Stimulated activated naive B cell treated with anti-CD40 and anti-IgM and Interleukin-4, amounts not matched to agents 10 μg/mL and 1 μg/mL and 100 μg/mL, for 72 hours (primary cell): ENCODE measurements around the gene ACAN.

Experiments used
- ATAC-seq, 2 donors: fragments of 150-1000 bp; cut with Tn5 transposase; replicated peaks; 2 replicates each; pipeline ENCODE4 v1.10.0; 2021; ENCODE audit warnings: moderate library complexity in 1 of 2
- DNase-seq: peaks from one replicate; pipeline ENCODE4 v3.0.0; 2021
- H3K27ac Mint-ChIP-seq: one replicate; pipeline ENCODE4 v1.8.0; 2022; ENCODE audit warnings: mild to moderate bottlenecking, mixed read lengths
- H3K27me3 Mint-ChIP-seq, 2 donors: one replicate each; pipeline ENCODE4 v1.8.0; 2022; ENCODE audit warnings: mixed read lengths in 2 of 2
- H3K36me3 Mint-ChIP-seq, 2 donors: one replicate each; pipeline ENCODE4 v1.8.0; 2022; ENCODE audit warnings: mixed read lengths in 2 of 2, mild to moderate bottlenecking in 1 of 2
- H3K4me1 Mint-ChIP-seq, 2 donors: one replicate each; pipeline ENCODE4 v1.8.0; 2022; ENCODE audit warnings: mixed read lengths in 2 of 2, mild to moderate bottlenecking in 1 of 2
- H3K4me3 Mint-ChIP-seq, 2 donors: one replicate each; pipeline ENCODE4 v1.8.0; 2022; ENCODE audit warnings: mild to moderate bottlenecking in 2 of 2, mixed read lengths in 2 of 2, moderate library complexity in 1 of 2
- H3K9me3 Mint-ChIP-seq, 2 donors: one replicate each; pipeline ENCODE4 v1.8.0; 2022; ENCODE audit warnings: mixed read lengths in 2 of 2, mild to moderate bottlenecking in 1 of 2

ACAN gene

DNA sequence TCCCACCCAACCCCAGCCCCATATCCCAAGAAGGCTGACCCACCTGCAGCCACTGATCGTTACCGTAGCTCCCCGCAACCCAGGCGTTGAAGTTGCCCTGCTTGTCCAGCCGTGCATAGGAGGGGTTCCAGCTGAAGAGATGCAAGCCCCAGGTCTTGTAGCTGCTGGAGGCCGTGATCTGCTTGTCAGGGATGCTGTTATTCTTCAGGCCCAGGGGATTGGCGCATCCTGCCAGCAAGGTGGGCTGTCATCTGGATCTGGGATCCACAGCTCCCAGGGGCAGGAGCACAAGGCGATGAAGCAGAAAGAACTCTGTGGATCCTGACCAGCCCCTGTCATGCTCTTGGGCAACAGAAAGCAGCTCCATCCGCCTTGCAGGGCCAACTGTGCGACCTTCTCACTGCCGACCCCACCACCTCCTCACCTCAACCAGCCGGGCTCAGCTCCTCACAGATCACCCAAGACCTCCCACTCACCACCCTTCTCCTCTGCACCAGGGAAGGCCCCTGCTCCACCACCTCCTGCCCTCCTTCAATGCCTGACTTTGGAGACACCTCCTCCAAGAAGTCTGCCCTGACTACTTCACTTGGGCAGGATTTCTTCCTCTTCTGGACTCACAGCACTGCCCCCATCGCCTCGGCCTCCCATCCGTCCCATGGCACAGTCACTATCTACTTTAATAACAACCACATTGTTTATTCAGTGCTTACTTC lies 98.4 kb downstream of the ACAN start:
- Mint-ChIP-seq H3K4me3 (no peak overlapping the region), H3K4me1 (peaks cover 6 to 19% of the 10 kb centered on the region in 2 donors), H3K9me3 (no peaks in the 10 kb centered on the region), H3K36me3 (no peaks in the 10 kb centered on the region), H3K27ac (no peak overlapping the region), H3K27me3 (peaks cover 0 to 2% of the 10 kb centered on the region in 2 donors)
- DNase-seq (no peak), ATAC-seq (no peak)

- Mint-ChIP-seq H3K36me3 (no peaks in the 10 kb centered on the region), H3K4me1 (peaks cover 6 to 12% of the 10 kb centered on the region in 2 donors), H3K27ac (no peak overlapping the region), H3K9me3 (no peaks in the 10 kb centered on the region), H3K27me3 (no peaks in the 10 kb centered on the region), H3K4me3 (no peak overlapping the region)
- no peak for ATAC-seq
- no peak for DNase-seq
Measured at GRCh38 chr15:88902221-88902835, 99.1 kb downstream of the ACAN start.

- Mint-ChIP-seq H3K36me3 (no peaks in the 10 kb centered on the region), H3K27me3 (no peaks in the 10 kb centered on the region), H3K4me3 (no peak overlapping the region), H3K27ac (no peak overlapping the region), H3K9me3 (no peaks in the 10 kb centered on the region), H3K4me1 (peaks cover 3 to 7% of the 10 kb centered on the region in 2 donors)
- DNase-seq (no peak), ATAC-seq (no peak)
Measured at GRCh38 chr15:88902846-88903245, 99.6 kb downstream of the ACAN start.

DNA sequence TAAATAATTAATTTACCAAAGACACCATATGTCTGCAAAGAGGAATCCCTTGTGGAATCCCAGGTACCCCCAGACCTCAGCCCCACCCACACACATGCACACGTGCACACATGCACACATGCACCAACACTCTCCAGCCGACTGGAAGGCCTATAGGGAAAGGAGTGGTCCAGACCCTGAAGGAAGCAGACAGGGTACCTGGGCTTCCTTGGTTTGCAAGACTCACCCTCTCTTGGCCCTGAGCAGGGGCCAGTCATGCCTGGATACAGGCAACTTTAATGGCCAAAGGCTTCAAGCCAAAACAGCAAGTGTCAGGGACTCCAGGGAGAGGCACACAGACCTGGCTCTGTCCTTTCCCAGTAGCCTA lies 101.0 kb downstream of the ACAN start:
- H3K9me3 Mint-ChIP-seq = no peaks in the 10 kb centered on the region
- no peaks in the 10 kb centered on the region for H3K27me3 Mint-ChIP-seq
- DNase-seq (no peak), ATAC-seq (peak in 1 of 2 donors; percentile 12)
- peaks cover 3 to 7% of the 10 kb centered on the region in 2 donors for H3K4me1 Mint-ChIP-seq
- no peaks in the 10 kb centered on the region for H3K36me3 Mint-ChIP-seq
- H3K27ac Mint-ChIP-seq = no peak overlapping the region
- H3K4me3 Mint-ChIP-seq = no peak overlapping the region

GRCh38 chr15:88904624-88905327 lies 101.5 kb downstream of the ACAN start:
- ATAC-seq (peak; percentile 92), DNase-seq (peak; percentile 66)
- Mint-ChIP-seq H3K4me1 (peaks cover 5 to 7% of the 10 kb centered on the region in 2 donors), H3K27me3 (no peaks in the 10 kb centered on the region), H3K9me3 (no peaks in the 10 kb centered on the region), H3K27ac (no peak overlapping the region), H3K36me3 (no peaks in the 10 kb centered on the region), H3K4me3 (no peak overlapping the region)

GRCh38 chr15:88905576-88905975 lies 102.3 kb downstream of the ACAN start:
- no peak for ATAC-seq

DNA sequence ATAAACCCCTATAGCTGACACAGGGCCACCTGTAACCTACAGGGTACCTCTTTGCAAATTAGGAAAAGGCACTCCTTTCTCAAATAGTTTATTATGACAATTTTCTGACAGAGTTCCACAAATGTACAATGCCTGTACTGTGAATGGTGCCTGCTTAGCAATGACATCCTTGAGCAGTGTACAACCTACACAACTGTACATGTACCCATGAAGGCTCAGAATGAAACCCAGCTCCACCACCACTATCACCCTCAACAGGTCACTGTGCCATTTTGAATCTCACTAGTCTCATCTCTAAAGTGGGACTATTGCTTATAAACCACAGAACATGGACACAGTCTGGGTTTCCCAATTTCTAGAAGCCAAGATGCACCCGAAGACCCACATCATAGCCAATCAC lies 102.9 kb downstream of the ACAN start:
- Mint-ChIP-seq H3K27ac (no peak overlapping the region), H3K9me3 (no peaks in the 10 kb centered on the region), H3K36me3 (no peaks in the 10 kb centered on the region), H3K4me3 (no peak overlapping the region), H3K4me1 (peaks cover 10 to 15% of the 10 kb centered on the region in 2 donors), H3K27me3 (no peaks in the 10 kb centered on the region)
- no peak for DNase-seq
- no peak for ATAC-seq

More at GRCh38 chr15:88905576-88905975, 102.3 kb downstream of the ACAN start:
- Mint-ChIP-seq H3K4me3 (no peak overlapping the region), H3K4me1 (peaks cover 10 to 15% of the 10 kb centered on the region in 2 donors), H3K27me3 (no peaks in the 10 kb centered on the region), H3K36me3 (no peaks in the 10 kb centered on the region), H3K27ac (no peak overlapping the region), H3K9me3 (no peaks in the 10 kb centered on the region)
- DNase-seq = no peak

DNA sequence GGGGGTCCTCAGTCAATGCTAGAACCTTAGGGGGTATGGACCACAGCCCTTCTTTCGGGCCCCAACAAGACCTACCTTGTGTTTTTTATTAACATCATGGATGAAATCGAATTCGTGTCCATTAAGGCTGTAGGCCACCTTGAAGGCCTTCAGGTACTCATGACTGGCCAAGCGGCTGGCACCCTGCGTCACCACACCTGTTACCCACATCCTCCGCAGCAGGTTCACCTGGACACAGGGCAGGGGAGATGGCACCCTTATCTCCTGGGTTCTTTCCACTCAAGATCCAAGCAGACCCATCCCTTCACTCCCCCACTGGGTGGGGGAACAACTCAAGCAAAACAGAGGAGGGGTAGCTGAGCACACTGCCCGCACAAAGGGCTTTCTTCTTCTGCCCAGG lies 103.3 kb downstream of the ACAN start:
- Mint-ChIP-seq H3K4me1 (peaks cover 10 to 15% of the 10 kb centered on the region in 2 donors), H3K36me3 (no peaks in the 10 kb centered on the region), H3K27me3 (no peaks in the 10 kb centered on the region), H3K9me3 (no peaks in the 10 kb centered on the region), H3K27ac (no peak overlapping the region), H3K4me3 (no peak overlapping the region)
- no peak for ATAC-seq
- no peak for DNase-seq

GRCh38 chr15:88907111-88907510 lies 103.9 kb downstream of the ACAN start:
- H3K36me3 Mint-ChIP-seq = no peaks in the 10 kb centered on the region
- H3K27ac Mint-ChIP-seq = no peak overlapping the region
- no peaks in the 10 kb centered on the region for H3K9me3 Mint-ChIP-seq
- no peak for ATAC-seq
- peaks cover 12 to 19% of the 10 kb centered on the region in 2 donors for H3K4me1 Mint-ChIP-seq
- no peak overlapping the region for H3K4me3 Mint-ChIP-seq
- H3K27me3 Mint-ChIP-seq = no peaks in the 10 kb centered on the region
- DNase-seq = no peak

- DNase-seq (no peak), ATAC-seq (no peak)
- Mint-ChIP-seq H3K36me3 (no peaks in the 10 kb centered on the region), H3K9me3 (no peaks in the 10 kb centered on the region), H3K27ac (no peak overlapping the region), H3K4me3 (no peak overlapping the region), H3K27me3 (no peaks in the 10 kb centered on the region), H3K4me1 (peaks cover 13 to 28% of the 10 kb centered on the region in 2 donors)
Measured at GRCh38 chr15:88908123-88908522, 104.9 kb downstream of the ACAN start.

- DNase-seq (no peak), ATAC-seq (no peak)
- Mint-ChIP-seq H3K9me3 (no peaks in the 10 kb centered on the region), H3K27me3 (no peaks in the 10 kb centered on the region), H3K4me3 (no peak overlapping the region), H3K36me3 (no peaks in the 10 kb centered on the region), H3K4me1 (peaks cover 16 to 35% of the 10 kb centered on the region in 2 donors), H3K27ac (no peak overlapping the region)
Measured at GRCh38 chr15:88908697-88909621, 105.7 kb downstream of the ACAN start.

GRCh38 chr15:88909956-88910831 lies 107.0 kb downstream of the ACAN start:
- no peaks in the 10 kb centered on the region for H3K9me3 Mint-ChIP-seq
- no peak for ATAC-seq
- no peak for DNase-seq
- H3K27me3 Mint-ChIP-seq = no peaks in the 10 kb centered on the region
- peaks cover 13 to 27% of the 10 kb centered on the region in 2 donors for H3K4me1 Mint-ChIP-seq
- no peak overlapping the region for H3K27ac Mint-ChIP-seq
- no peaks in the 10 kb centered on the region for H3K36me3 Mint-ChIP-seq
- H3K4me3 Mint-ChIP-seq = no peak overlapping the region

DNA sequence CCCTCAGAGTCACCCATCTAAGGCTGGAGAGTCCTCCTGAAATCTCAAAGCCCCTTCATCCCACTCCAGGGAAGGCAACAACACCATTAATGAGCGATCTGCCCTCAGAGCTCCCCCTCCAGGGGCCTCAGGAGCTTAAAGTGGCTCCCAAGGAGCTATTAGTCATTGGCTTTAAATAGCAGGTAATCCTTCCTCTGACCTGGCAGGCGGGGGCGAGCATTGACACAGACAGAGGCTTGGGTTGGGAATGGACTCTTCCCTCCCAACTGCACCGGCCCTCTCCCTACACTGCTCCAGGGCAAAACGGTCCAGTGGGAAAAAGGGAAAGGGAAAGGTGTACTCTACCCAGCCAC lies 108.5 kb downstream of the ACAN start:
- ATAC-seq (no peak), DNase-seq (no peak)
- H3K36me3 Mint-ChIP-seq = no peaks in the 10 kb centered on the region
- H3K27ac Mint-ChIP-seq = no peak overlapping the region
- peak overlapping the region; percentile 62 to 90 for H3K4me3 Mint-ChIP-seq
- peaks cover 4 to 10% of the 10 kb centered on the region in 2 donors for H3K27me3 Mint-ChIP-seq
- no peaks in the 10 kb centered on the region for H3K9me3 Mint-ChIP-seq
- H3K4me1 Mint-ChIP-seq = peaks cover 13 to 27% of the 10 kb centered on the region in 2 donors
